Globus pallidus (tissue), 1 donor: ENCODE measurements around the gene SWSAP1.
"Not testable (repeated sequence)": the region's sequence is repeated elsewhere in the genome, so short reads cannot be mapped to it uniquely, and the experiment has no call there.

Experiments used
- DNase-seq: peaks from one replicate; pipeline ENCODE4 v3.0.0-alpha.2; 2015; ENCODE audit warnings: low spot score

The SWSAP1 gene

GRCh38 chr19:11378319-11379189 is 4.1 kb downstream of the SWSAP1 start:
- no peak for DNase-seq

GRCh38 chr19:11379269-11379845 is 4.9 kb downstream of the SWSAP1 start:
- DNase-seq = not testable (repeated sequence)

GRCh38 chr19:11379857-11380350 is 5.4 kb downstream of the SWSAP1 start:
- no peak for DNase-seq

- peak; percentile 95 for DNase-seq
Observed at GRCh38 chr19:11380653-11381537, 6.4 kb downstream of the SWSAP1 start.

- DNase-seq = no peak
Observed at GRCh38 chr19:11382898-11383705, 8.6 kb downstream of the SWSAP1 start.

- no peak for DNase-seq
Observed at GRCh38 chr19:11383706-11384048, 9.2 kb downstream of the SWSAP1 start.

- DNase-seq = no peak
Observed at GRCh38 chr19:11384778-11385129, 10.3 kb downstream of the SWSAP1 start.

GRCh38 chr19:11387162-11388034 is 12.9 kb downstream of the SWSAP1 start:
- no peak for DNase-seq

- no peak for DNase-seq
Observed at GRCh38 chr19:11390359-11390758, 15.9 kb downstream of the SWSAP1 start.

- DNase-seq = no peak
Observed at GRCh38 chr19:11390933-11391680, 16.6 kb downstream of the SWSAP1 start.

GRCh38 chr19:11397089-11397610 is 22.7 kb downstream of the SWSAP1 start:
- DNase-seq = no peak

- no peak for DNase-seq
Observed at GRCh38 chr19:11399667-11400066, 25.2 kb downstream of the SWSAP1 start.

GRCh38 chr19:11400798-11401197 is 26.3 kb downstream of the SWSAP1 start:
- DNase-seq = no peak

- DNase-seq = no peak
Observed at GRCh38 chr19:11401808-11402543, 27.5 kb downstream of the SWSAP1 start.

GRCh38 chr19:11404588-11405222 is 30.2 kb downstream of the SWSAP1 start:
- DNase-seq = no peak

- DNase-seq = no peak
Observed at GRCh38 chr19:11405846-11406643, 31.6 kb downstream of the SWSAP1 start.

- DNase-seq = not testable (repeated sequence)
Observed at GRCh38 chr19:11406703-11407236, 32.3 kb downstream of the SWSAP1 start.
